ENCODE data around the gene SUGP1. TPM values are rescaled to one million over a fixed set of nuclear protein-coding genes. Genes with fewer than 3 reads are reported as not detected.

Gene SUGP1
- total RNA-seq, 6 experiments from 2014 or later, result 19.7 to 25.9 (median 23.6) TPM

- intact Hi-C loops (cut with DNase I), result no loop called here
- peak in 2 of 3 donors; percentile 77 to 86 for DNase-seq
- TF ChIP-seq POLR2A (IDR thresholded peaks at IDR 0.05), result no peak
- peak in 2 of 4 donors; percentile 14 to 32 for TF ChIP-seq CTCF (IDR thresholded peaks at IDR 0.05)
- Histone ChIP-seq H3K4me3 (no peak overlapping the region), H3K27ac (peak overlapping the region in 2 of 3 donors; percentile 47 to 68), H3K4me1 (peaks cover 0 to 38% (median 8%) of the 10 kb centered on the region in 4 donors), H3K27me3 (no peaks in the 10 kb centered on the region), H3K36me3 (peaks cover 0 to 14% (median 6%) of the 10 kb centered on the region in 4 donors), H3K9me3 (no peaks in the 10 kb centered on the region)
- 70% methylated on average over 6 of the region's 9 CpGs for WGBS (ENCODE audit: insufficient coverage, low coverage, low lambda C conversion rate, missing lambda C conversion rate)
- peak; percentile 60 to 80 (median 76) for ATAC-seq
Measured at GRCh38 chr19:19297759-19298158, 22.6 kb downstream of the SUGP1 start.

- ATAC-seq (peak; percentile 81 to 89 (median 82)), DNase-seq (peak; percentile 63 to 86 (median 81))
- no peak overlapping the region for H3K4me3 ChIP-seq
- 42% methylated on average over 3 of the region's 19 CpGs for WGBS (ENCODE audit: insufficient coverage, low coverage, low lambda C conversion rate, missing lambda C conversion rate)
- TF ChIP-seq POLR2A (IDR thresholded peaks at IDR 0.05), result no peak
- TF ChIP-seq CTCF (IDR thresholded peaks at IDR 0.05), result no peak
- H3K36me3 ChIP-seq, result peaks cover 0 to 12% (median 6%) of the 10 kb centered on the region in 4 donors
- H3K27ac ChIP-seq, result peak overlapping the region in 2 of 3 donors; percentile 47 to 68
- no peaks in the 10 kb centered on the region for H3K9me3 ChIP-seq
- peaks cover 0 to 38% (median 8%) of the 10 kb centered on the region in 4 donors for H3K4me1 ChIP-seq
- intact Hi-C loops (cut with DNase I), result no loop called here
- no peaks in the 10 kb centered on the region for H3K27me3 ChIP-seq
Measured at GRCh38 chr19:19296953-19297689, 23.2 kb downstream of the SUGP1 start.

- Histone ChIP-seq H3K4me3 (no peak overlapping the region), H3K36me3 (peaks cover 0 to 6% (median 1%) of the 10 kb centered on the region in 4 donors), H3K27me3 (no peaks in the 10 kb centered on the region), H3K27ac (peak overlapping the region in 1 of 3 donors; percentile 51), H3K9me3 (no peaks in the 10 kb centered on the region), H3K4me1 (peaks cover 0 to 38% (median 8%) of the 10 kb centered on the region in 4 donors)
- DNase-seq (peak in 2 of 3 donors; percentile 81 to 88), ATAC-seq (peak; percentile 53 to 77 (median 62))
- intact Hi-C loops (cut with DNase I), result no loop called here
- no peak for TF ChIP-seq CTCF (IDR thresholded peaks at IDR 0.05)
- 50% methylated on average over 4 of the region's 4 CpGs for WGBS (ENCODE audit: insufficient coverage, low coverage, low lambda C conversion rate, missing lambda C conversion rate)
Measured at GRCh38 chr19:19294914-19295313, 25.4 kb downstream of the SUGP1 start.

- Histone ChIP-seq H3K27ac (no peak overlapping the region), H3K9me3 (no peaks in the 10 kb centered on the region), H3K4me3 (no peak overlapping the region), H3K27me3 (no peaks in the 10 kb centered on the region), H3K4me1 (peaks cover 0 to 32% (median 6%) of the 10 kb centered on the region in 4 donors), H3K36me3 (peaks cover 0 to 12% (median 7%) of the 10 kb centered on the region in 4 donors)
- ATAC-seq (no peak), DNase-seq (no peak)
- TF ChIP-seq CTCF (IDR thresholded peaks at IDR 0.05), result no peak
- TF ChIP-seq POLR2A (IDR thresholded peaks at IDR 0.05), result no peak
- intact Hi-C loops (cut with DNase I), result no loop called here
- 98% methylated on average over 5 of the region's 5 CpGs for WGBS (ENCODE audit: insufficient coverage, low coverage, low lambda C conversion rate, missing lambda C conversion rate)
Measured at GRCh38 chr19:19292607-19293006, 27.7 kb downstream of the SUGP1 start.
